ENCODE measurements around the gene KCNC1. TPM values are rescaled to one million over a fixed set of nuclear protein-coding genes. Genes with fewer than 3 reads are reported as not detected.

KCNC1 gene
- total RNA-seq, 1 donor from 2014 or later, result 7.4 TPM

Other genes starting within 250 kb of the KCNC1 start
- gene USH1C, start 190.4 kb upstream of the KCNC1 start, total RNA-seq, result 0.49 TPM
- gene OTOG, start 187.5 kb upstream of the KCNC1 start, total RNA-seq, result under 0.01 TPM
- not detected for gene MYOD1, start 15.2 kb upstream of the KCNC1 start, total RNA-seq

All from temporal lobe (tissue), 1 donor.